C4-2B (cell line): Measurements from ENCODE around the gene HEXD.

Experiments used
- ZFX ChIP-seq: fragments of 450-650 bp; IDR thresholded peaks from 2 replicates; pipeline ENCODE4 v1.6.1; 2017
- TF ChIP-seq, protein P1 (sequence below): fragments of 450-650 bp; conservative IDR thresholded peaks from 2 replicates; pipeline ENCODE4 v1.5.1; 2017; ENCODE audit warnings: mild to moderate bottlenecking

DNA sequence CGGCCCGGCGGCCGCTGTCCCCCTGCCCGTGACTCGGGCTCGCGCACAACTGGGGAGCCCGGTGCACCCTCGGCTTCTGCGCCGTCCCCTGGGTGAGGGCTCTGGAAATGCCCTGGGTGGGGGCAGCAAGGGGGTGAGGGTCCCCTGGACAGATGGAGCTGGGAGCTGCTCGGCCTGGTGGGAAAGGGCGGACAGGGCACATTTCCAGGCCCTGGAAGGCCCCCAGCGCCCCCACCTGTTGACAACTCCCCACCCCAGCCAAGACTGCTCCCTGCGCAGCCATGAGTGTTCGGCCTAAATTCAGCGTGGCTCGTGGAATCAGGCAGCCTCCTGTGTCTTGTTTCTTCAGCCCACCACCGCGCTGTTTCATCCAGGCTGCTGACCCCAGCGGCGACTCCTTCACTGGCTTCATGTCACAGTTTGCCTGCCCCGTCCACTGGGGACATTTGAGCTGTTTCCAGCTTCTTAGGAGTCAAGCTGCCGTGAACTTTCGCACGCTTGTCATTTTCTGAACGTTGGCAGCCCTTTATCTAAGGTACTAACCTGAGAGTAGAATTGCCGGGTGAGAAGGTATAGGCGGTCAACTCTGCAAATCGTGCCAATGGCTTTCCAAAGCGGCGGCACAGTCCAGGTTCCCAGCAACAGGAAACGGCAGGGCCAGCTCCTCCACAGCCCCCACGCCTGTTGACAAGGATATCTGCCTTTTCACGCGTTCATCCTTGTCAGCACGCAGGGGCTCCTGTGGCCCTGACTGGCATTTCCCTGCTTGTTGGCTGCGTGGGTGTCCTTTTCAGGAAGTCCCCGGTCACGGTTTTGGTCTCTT, 45.7 kb upstream of the HEXD start:
- TF ChIP-seq, protein P1, sequence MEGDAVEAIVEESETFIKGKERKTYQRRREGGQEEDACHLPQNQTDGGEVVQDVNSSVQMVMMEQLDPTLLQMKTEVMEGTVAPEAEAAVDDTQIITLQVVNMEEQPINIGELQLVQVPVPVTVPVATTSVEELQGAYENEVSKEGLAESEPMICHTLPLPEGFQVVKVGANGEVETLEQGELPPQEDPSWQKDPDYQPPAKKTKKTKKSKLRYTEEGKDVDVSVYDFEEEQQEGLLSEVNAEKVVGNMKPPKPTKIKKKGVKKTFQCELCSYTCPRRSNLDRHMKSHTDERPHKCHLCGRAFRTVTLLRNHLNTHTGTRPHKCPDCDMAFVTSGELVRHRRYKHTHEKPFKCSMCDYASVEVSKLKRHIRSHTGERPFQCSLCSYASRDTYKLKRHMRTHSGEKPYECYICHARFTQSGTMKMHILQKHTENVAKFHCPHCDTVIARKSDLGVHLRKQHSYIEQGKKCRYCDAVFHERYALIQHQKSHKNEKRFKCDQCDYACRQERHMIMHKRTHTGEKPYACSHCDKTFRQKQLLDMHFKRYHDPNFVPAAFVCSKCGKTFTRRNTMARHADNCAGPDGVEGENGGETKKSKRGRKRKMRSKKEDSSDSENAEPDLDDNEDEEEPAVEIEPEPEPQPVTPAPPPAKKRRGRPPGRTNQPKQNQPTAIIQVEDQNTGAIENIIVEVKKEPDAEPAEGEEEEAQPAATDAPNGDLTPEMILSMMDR, result no peak
- TF ChIP-seq ZFX, result no peak
